GM12878 (cell line): ENCODE measurements around the gene NUDT22. TPM values are rescaled to one million over a fixed set of nuclear protein-coding genes. Genes with fewer than 3 reads are reported as not detected.

Experiments used
- ATAC-seq: fragments of 200-7000 bp; cut with Tn5 transposase; 3 replicates; pipeline ENCODE4 v1.9.1; 2020; ENCODE audit warnings: mild to moderate bottlenecking, moderate library complexity
- BruUV-seq: library from RNA; stranded (reverse); fragments of 400-500 nt; replicated peaks from 2 replicates; lab custom pipeline; 2021; lab: Mats Ljungman, UMichigan
- CTCF ChIA-PET: fragments of 300-600 bp; sonication (Branson Sonifier 250); formaldehyde crosslinking; extraction: SDS; loops from one replicate; lab custom pipeline; 2021; ENCODE audit warnings: inconsistent platforms; lab: Yijun Ruan, JAX
- POLR2A ChIA-PET: fragments of 350-600 bp; formaldehyde crosslinking; extraction: SDS; loops from one replicate; lab custom pipeline; 2021; ENCODE audit warnings: inconsistent platforms; lab: Charles Lee
- RAD21 ChIA-PET: fragments of 300-600 bp; sonication (Branson Sonifier 250); formaldehyde crosslinking; loops from one replicate; lab custom pipeline; 2023; ENCODE audit warnings: antibody characterized with exemption; ENCODE audit not compliant: unreplicated experiment; lab: Charles Lee
- SMC1A ChIA-PET: fragments of 300-600 bp; sonication (Branson Sonifier 250); formaldehyde crosslinking; loops from one replicate; lab custom pipeline; 2023; ENCODE audit not compliant: unreplicated experiment, uncharacterized antibody; lab: Charles Lee
- DNase-seq: peaks from one replicate; pipeline ENCODE4 v3.0.0-alpha.2; 2011; ENCODE audit warnings: low read depth, low spot score
- FAIRE-seq: peaks from 3 replicates; lab custom pipeline; 2011; peaks lifted over from hg19 to GRCh38; lab: Jason Lieb, UNC
- H2AFZ ChIP-seq: 2 replicates; pipeline ENCODE4 v1.6.0; 2011; ENCODE audit warnings: low read depth, low read length, control low read depth; ENCODE audit not compliant: control insufficient read depth
- H3K27ac ChIP-seq: 2 replicates; pipeline ENCODE4 v1.5.1; 2011; ENCODE audit warnings: control low read depth; ENCODE audit not compliant: control insufficient read depth, insufficient read depth
- H3K27me3 ChIP-seq, 2 experiments: replicated peaks in 1 of 2; 2 replicates each; pipeline versions ENCODE4 v1.6.0 to v1.6.1; 2011; ENCODE audit warnings: low read length in 1 of 2; ENCODE audit not compliant: control insufficient read depth in 2 of 2, insufficient read depth in 2 of 2
- H3K36me3 ChIP-seq, 2 experiments: 2 replicates each; pipeline ENCODE4 v1.5.1; 2011; ENCODE audit warnings: low read length in 1 of 2; ENCODE audit not compliant: control insufficient read depth in 2 of 2, insufficient read depth in 2 of 2
- H3K4me1 ChIP-seq: 2 replicates; pipeline ENCODE4 v1.6.1; 2011; ENCODE audit warnings: mild to moderate bottlenecking, low read length, moderate library complexity, mixed read lengths; ENCODE audit not compliant: control insufficient read depth, insufficient read depth
- H3K4me2 ChIP-seq: 2 replicates; pipeline ENCODE4 v1.6.0; 2011; ENCODE audit warnings: control low read depth; ENCODE audit not compliant: control insufficient read depth, insufficient read depth
- H3K4me3 ChIP-seq: fragments of 200-600 bp; sonication (generic); 2 replicates; pipeline ENCODE4 v1.5.1; 2016
- H3K79me2 ChIP-seq: 2 replicates; pipeline ENCODE4 v1.6.0; 2011; ENCODE audit warnings: low read length; ENCODE audit not compliant: control insufficient read depth, insufficient read depth
- H3K9ac ChIP-seq: 2 replicates; pipeline ENCODE4 v1.8.0; 2011; ENCODE audit warnings: low read length, control low read depth, mixed read lengths; ENCODE audit not compliant: control insufficient read depth, insufficient read depth
- H3K9me3 ChIP-seq: replicated peaks from 3 replicates; pipeline ENCODE4 v1.5.1; 2011; ENCODE audit warnings: mild to moderate bottlenecking, low read length; ENCODE audit not compliant: control insufficient read depth, insufficient read depth
- H4K20me1 ChIP-seq: 2 replicates; pipeline ENCODE4 v1.6.0; 2011; ENCODE audit not compliant: control insufficient read depth, insufficient read depth
- ASH2L ChIP-seq: fragments of 300-600, 200-600 bp; sonication (generic); IDR thresholded peaks from 2 replicates; pipeline ENCODE4 v1.6.1; 2017; ENCODE audit warnings: low read depth, mild to moderate bottlenecking, borderline replicate concordance
- DPF2 ChIP-seq: fragments of 450-650 bp; IDR thresholded peaks from 2 replicates; pipeline ENCODE4 v1.6.1; 2017; ENCODE audit warnings: mild to moderate bottlenecking
- LARP7 ChIP-seq: fragments of 450-650 bp; IDR thresholded peaks from 2 replicates; pipeline ENCODE4 v1.6.1; 2017; ENCODE audit warnings: mild to moderate bottlenecking
- SIN3A ChIP-seq: IDR thresholded peaks from 2 replicates; pipeline ENCODE4 v1.6.1; 2012; ENCODE audit warnings: low read depth, low read length, improper control_type of control experiment
- TAF1 ChIP-seq: IDR thresholded peaks from 2 replicates; pipeline ENCODE4 v1.6.1; 2011; ENCODE audit warnings: mild to moderate bottlenecking, low read depth, low read length, borderline replicate concordance
- TCF3 ChIP-seq: IDR thresholded peaks from 2 replicates; pipeline ENCODE4 v1.6.1; 2012; ENCODE audit warnings: low read depth, mild to moderate bottlenecking, low read length, borderline replicate concordance; ENCODE audit not compliant: insufficient read depth
- ZNF622 ChIP-seq: fragments of 450-650 bp; IDR thresholded peaks from 2 replicates; pipeline ENCODE4 v1.6.1; 2017; ENCODE audit warnings: mild to moderate bottlenecking, inconsistent platforms
- WGBS: methylation state at CpG from one replicate; pipeline ENCODE4 v1.1.6; 2016; ENCODE audit warnings: low lambda C conversion rate; ENCODE audit not compliant: insufficient replicate concordance, insufficient coverage; ENCODE audit errors: missing lambda C conversion rate; 5-methylcytosine and 5-hydroxymethylcytosine counted together
- in situ Hi-C: fragments of 300-500 bp; cut with MboI; formaldehyde crosslinking; loops from 9 replicates; pipeline ENCODE4 v1.14.3; 2018; ENCODE audit warnings: mixed read lengths
- intact Hi-C: fragments of 100-400 bp; cut with micrococcal nuclease; formaldehyde crosslinking; loops from one replicate; pipeline ENCODE4 v1.14.2; 2022; ENCODE audit not compliant: unreplicated experiment
- polyA plus RNA-seq, 11 experiments: library from polyadenylated mRNA; depleted of rRNA in 4 of 11; unstranded in 6 of 11; stranded (reverse) in 5 of 11; fragments of >200 nt; fragmentation: Nextera tagmentation in 4 of 11; fragmentation: Illumina TruSeq in 1 of 11; extraction: Ambion mirVana in 4 of 11; extraction: Trizol in 1 of 11; gene quantifications; 1 replicate in 1 of 11; 2 replicates in 10 of 11; pipeline versions ENCODE4 v1.2.1 to v1.2.3, GENCODE V29; 2011 to 2016; ENCODE audit warnings: inconsistent platforms in 2 of 11, missing spikeins in 2 of 11, low read depth in 1 of 11
- total RNA-seq, 4 experiments: library from RNA; depleted of rRNA in 3 of 4; stranded (reverse); fragments of >200 nt in 3 of 4; fragmentation: Illumina TruSeq in 1 of 4; extraction: Trizol in 1 of 4; gene quantifications; 2 replicates each; pipeline versions ENCODE4 v1.2.1 to v1.2.3, GENCODE V29; 2013 to 2021

The NUDT22 gene
- total and polyA plus RNA-seq, 10 of the 15 experiments (the other 5 are each of a cell fraction or from before 2014, with no cell fraction given) = 6.7 to 115 (median 64.7) TPM

DNA sequence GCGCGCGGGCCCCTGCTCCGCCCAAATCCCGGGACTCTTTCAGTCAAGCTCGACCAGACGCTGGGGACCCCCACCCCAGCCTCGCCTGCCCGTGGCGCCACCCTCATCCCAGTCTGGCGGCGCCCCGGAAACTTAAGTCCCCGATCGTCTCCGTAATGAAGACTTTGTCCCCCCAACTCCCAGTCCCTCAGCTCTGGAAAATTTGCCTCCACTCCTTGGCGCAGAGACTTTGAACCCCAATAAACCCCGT, 25.6 kb downstream of the NUDT22 start:
- no peak for ATAC-seq
- BruUV-seq = TSS peak; percentile 50
- intact Hi-C loops (loop anchor here (2.0 kb wide), 2 partner anchors 17 to 49 kb away; partner anchors contain the start of gene CATSPERZ), in situ Hi-C loops (no loop called here)
- Histone ChIP-seq H3K4me3 (peak overlapping the region; percentile 66), H3K79me2 (no peaks in the 10 kb centered on the region; the same call in 1 of the 2 replicates), H3K9ac (peak overlapping the region; percentile 82), H3K27ac (no peak overlapping the region), H4K20me1 (no peaks in the 10 kb centered on the region), H3K27me3 (no peaks in the 10 kb centered on the region), H3K4me1 (peaks cover 10% of the 10 kb centered on the region), H3K36me3 (no peaks in the 10 kb centered on the region; a peak in 2 of 4 replicates), H3K9me3 (no peaks in the 10 kb centered on the region), H2AFZ (peak overlapping the region; percentile 65), H3K4me2 (peak overlapping the region; percentile 100)
- ChIA-PET POLR2A (interaction anchor here (0.6 to 2.0 kb wide), 7 partner anchors 10 to 53 kb away, joined by 3 to 12 read pairs (median 6); partner anchors contain the start of genes ESRRA, FERMT3 and FKBP2), RAD21 (interaction anchor here (0.6 to 3.1 kb wide), 9 partner anchors 8 to 66 kb away, joined by 3 to 30 read pairs (median 4); partner anchors contain the start of genes CATSPERZ, ESRRA, FERMT3 and FKBP2), SMC1A (interaction anchor here (1.7 kb wide), 1 partner anchor 46 kb away, joined by 15 read pairs; the partner anchor contains the start of gene FERMT3), CTCF (interaction anchor here (0.7 to 4.8 kb wide), 9 partner anchors 9 to 89 kb away, joined by 3 to 64 read pairs (median 9); partner anchors contain the start of genes CATSPERZ, FERMT3, FKBP2 and STIP1)
- DNase-seq = no peak
- no peak for FAIRE-seq
- 1% methylated on average over 13 of the region's 18 CpGs for WGBS
- TF ChIP-seq ASH2L (no peak), TCF3 (no peak), LARP7 (no peak), SIN3A (peak; percentile 22; the same call in 1 of the 2 replicates), TAF1 (no peak), DPF2 (0 out of 2 replicates have a peak, but pooled peaks have one; percentile 6), ZNF622 (no peak)
